ENCODE data around the gene KRTAP12-2. TPM values are rescaled to one million over a fixed set of nuclear protein-coding genes. Genes with fewer than 3 reads are reported as not detected.

KRTAP12-2 gene
- total RNA-seq, 4 donors from 2014 or later = not detected

GRCh38 chr21:44623575-44623974 lies 43.2 kb downstream of the KRTAP12-2 start:
- TF ChIP-seq CTCF (IDR thresholded peaks at IDR 0.05) (no peak), POLR2A (IDR thresholded peaks at IDR 0.05) (no peak)
- no peak for DNase-seq
- Histone ChIP-seq H3K27me3 (peaks cover 0 to 30% (median 0%) of the 10 kb centered on the region in 4 donors), H3K4me1 (no peaks in the 10 kb centered on the region), H3K9me3 (peaks cover 0 to 38% (median 11%) of the 10 kb centered on the region in 3 donors), H3K4me3 (no peak overlapping the region), H3K36me3 (no peaks in the 10 kb centered on the region), H3K27ac (no peak overlapping the region)
- intact Hi-C loops (cut with DNase I) = no loop called here

- Histone ChIP-seq H3K4me3 (no peak overlapping the region), H3K27ac (no peak overlapping the region), H3K27me3 (peaks cover 0 to 30% (median 0%) of the 10 kb centered on the region in 4 donors), H3K4me1 (no peaks in the 10 kb centered on the region), H3K9me3 (peaks cover 0 to 38% (median 11%) of the 10 kb centered on the region in 3 donors), H3K36me3 (no peaks in the 10 kb centered on the region)
- no peak for TF ChIP-seq POLR2A (IDR thresholded peaks at IDR 0.05)
- TF ChIP-seq CTCF (IDR thresholded peaks at IDR 0.05) = no peak
- no peak for DNase-seq
- intact Hi-C loops (cut with DNase I) = no loop called here
- whole genome bisulfite sequencing, 2 donors = 84 to 86% methylated on average over 6 of the region's 6 CpGs
Observed at GRCh38 chr21:44619886-44620285, 46.8 kb downstream of the KRTAP12-2 start.

DNA sequence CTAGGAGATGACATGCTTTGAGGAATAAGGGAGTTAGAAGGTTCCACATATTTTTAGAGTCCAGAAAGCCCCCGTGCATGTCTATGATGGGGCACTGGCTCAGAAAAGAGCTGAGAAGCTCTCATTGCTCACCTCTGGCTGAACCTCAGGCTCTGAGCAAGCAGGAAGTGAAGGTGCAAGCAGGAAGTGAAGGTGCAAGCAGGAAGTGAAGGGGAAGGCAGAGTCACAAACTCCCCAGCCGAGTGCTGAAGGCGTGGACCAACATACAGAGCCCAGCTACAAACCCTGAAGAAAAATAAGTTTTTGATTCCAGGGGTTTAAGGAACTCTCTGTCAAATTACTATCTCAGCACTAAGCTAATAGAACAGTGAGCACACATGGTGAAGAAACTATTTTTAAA lies 47.8 kb downstream of the KRTAP12-2 start:
- H3K36me3 ChIP-seq = no peaks in the 10 kb centered on the region
- H3K27me3 ChIP-seq = peaks cover 0 to 40% (median 0%) of the 10 kb centered on the region in 4 donors
- DNase-seq = no peak
- H3K9me3 ChIP-seq = peaks cover 0 to 29% (median 11%) of the 10 kb centered on the region in 3 donors
- no peak overlapping the region for H3K4me3 ChIP-seq
- no peaks in the 10 kb centered on the region for H3K4me1 ChIP-seq
- 47 to 55% methylated on average over 2 to 3 of the region's 3 CpGs for WGBS, 2 donors
- H3K27ac ChIP-seq = no peak overlapping the region
- intact Hi-C loops (cut with DNase I) = no loop called here
- TF ChIP-seq CTCF (IDR thresholded peaks at IDR 0.05) = no peak

DNA sequence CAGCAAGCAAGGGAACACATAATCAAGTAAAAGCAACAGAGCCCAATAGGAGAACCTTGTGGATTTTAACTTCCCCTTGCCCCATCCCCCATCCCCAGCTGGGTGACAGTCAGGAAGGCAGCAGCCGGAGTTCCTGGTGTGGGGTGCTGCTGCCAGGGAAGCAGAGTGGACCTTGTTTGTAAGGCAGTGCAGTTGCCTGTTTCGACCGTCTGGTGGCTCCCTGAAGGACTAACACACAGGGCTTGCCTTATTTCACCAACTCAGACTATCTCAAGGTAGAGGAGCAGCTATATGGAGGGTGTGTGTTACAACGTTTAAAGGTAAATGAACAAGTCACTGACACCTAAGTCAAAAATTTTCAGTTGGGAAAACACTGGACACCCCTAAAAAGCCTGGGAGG lies 48.2 kb downstream of the KRTAP12-2 start:
- Histone ChIP-seq H3K36me3 (no peaks in the 10 kb centered on the region), H3K9me3 (peaks cover 0 to 25% (median 11%) of the 10 kb centered on the region in 3 donors), H3K4me3 (no peak overlapping the region), H3K27ac (no peak overlapping the region), H3K27me3 (peaks cover 0 to 44% (median 0%) of the 10 kb centered on the region in 4 donors), H3K4me1 (no peaks in the 10 kb centered on the region)
- DNase-seq = no peak
- TF ChIP-seq POLR2A (IDR thresholded peaks at IDR 0.05) (no peak), CTCF (IDR thresholded peaks at IDR 0.05) (no peak)
- intact Hi-C loops (cut with DNase I) = no loop called here
- WGBS, 2 donors = 38 to 59% methylated on average over 4 of the region's 4 CpGs

DNA sequence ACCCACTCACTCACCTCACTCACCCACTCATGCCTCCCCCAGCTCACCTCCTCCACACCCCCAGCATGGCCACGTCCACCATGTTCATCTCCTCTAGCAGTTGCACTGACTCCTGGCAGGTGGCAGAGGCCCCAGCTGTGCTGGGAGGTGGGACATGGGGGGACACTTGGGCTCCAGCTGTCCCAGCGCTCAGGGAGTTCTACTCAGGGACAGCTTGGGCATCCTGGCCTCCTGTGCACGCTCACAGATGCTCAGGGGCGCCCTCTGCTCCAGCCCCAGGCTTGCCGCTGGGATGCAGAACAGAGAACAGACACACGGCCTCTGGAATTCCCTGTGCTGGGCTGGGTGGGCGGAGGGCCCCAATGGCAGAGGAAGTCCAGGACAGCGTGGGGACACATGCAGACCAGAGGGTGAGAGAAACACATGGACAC lies 49.6 kb downstream of the KRTAP12-2 start:
- H3K9me3 ChIP-seq = peaks cover 0 to 11% (median 0%) of the 10 kb centered on the region in 3 donors
- intact Hi-C loops (cut with DNase I) = no loop called here
- TF ChIP-seq POLR2A (IDR thresholded peaks at IDR 0.05) (no peak), CTCF (IDR thresholded peaks at IDR 0.05) (no peak)
- no peak for DNase-seq
- no peak overlapping the region for H3K4me3 ChIP-seq
- H3K27ac ChIP-seq = no peak overlapping the region
- H3K27me3 ChIP-seq = peaks cover 0 to 58% (median 0%) of the 10 kb centered on the region in 4 donors
- no peaks in the 10 kb centered on the region for H3K4me1 ChIP-seq
- H3K36me3 ChIP-seq = no peaks in the 10 kb centered on the region
- WGBS, 2 donors = 46 to 80% methylated on average over 1 to 4 of the region's 8 CpGs

All from esophagus squamous epithelium (tissue), 5 donors.